HCT116 (cell line): ENCODE data around the gene ZNF223. TPM values are rescaled to one million over a fixed set of nuclear protein-coding genes. Genes with fewer than 3 reads are reported as not detected.

Source experiments
- ATAC-seq: fragments of 200-7000 bp; cut with Tn5 transposase; 2 replicates; pipeline ENCODE4 v1.9.1; 2020; ENCODE audit warnings: mild to moderate bottlenecking, moderate library complexity
- BruUV-seq: library from RNA; stranded (reverse); fragments of 400-500 nt; replicated peaks from 2 replicates; lab custom pipeline; 2021; lab: Mats Ljungman, UMichigan
- CTCF ChIA-PET: fragments of 300-600 bp; sonication (Branson Sonifier 250); formaldehyde crosslinking; loops from one replicate; lab custom pipeline; 2021; ENCODE audit warnings: antibody characterized with exemption; lab: Charles Lee
- POLR2A ChIA-PET: fragments of 300-600, 350-600 bp; sonication (Branson Sonifier 250); formaldehyde crosslinking; loops from one replicate; lab custom pipeline; 2021; ENCODE audit warnings: antibody characterized with exemption; lab: Charles Lee
- RAD21 ChIA-PET, 2 experiments: fragments of 300-600 bp; sonication (Branson Sonifier 250); formaldehyde crosslinking; loops; one replicate each; lab custom pipeline; 2023; ENCODE audit warnings: low total read pairs in 2 of 2; ENCODE audit not compliant: uncharacterized antibody in 2 of 2, unreplicated experiment in 2 of 2, low non-redundant PET in 1 of 2; lab: Charles Lee
- DNase-seq: peaks from one replicate; pipeline ENCODE4 v3.0.0-alpha.2; 2010; ENCODE audit warnings: low read depth, low spot score
- H2AFZ ChIP-seq: fragments of 200-600 bp; shearing (Covaris generic), sonication (generic); 2 replicates; pipeline ENCODE4 v1.6.1; 2017; ENCODE audit warnings: low read depth, mixed run types, mixed read lengths, antibody characterized with exemption, low read length; ENCODE audit not compliant: poor library complexity, severe bottlenecking
- H3K27ac ChIP-seq: 2 replicates; pipeline ENCODE4 v1.5.1; 2012; ENCODE audit warnings: low read depth, low read length
- H3K27me3 ChIP-seq: fragments of 200-600 bp; sonication (generic); 2 replicates; pipeline ENCODE4 v1.6.1; 2016; ENCODE audit warnings: mixed run types, low read length, mixed read lengths; ENCODE audit not compliant: insufficient read depth
- H3K36me3 ChIP-seq, 2 experiments: fragments of 200-500 bp in 1 of 2; fragments of 200-600 bp in 1 of 2; sonication (Bioruptor generic) in 1 of 2; sonication (generic) in 1 of 2; 2 replicates each; pipeline versions ENCODE4 v1.5.1 to v1.6.1; 2014 to 2016; ENCODE audit warnings: low read length in 2 of 2, inconsistent platforms in 1 of 2, mixed read lengths in 1 of 2, mixed run types in 1 of 2; ENCODE audit not compliant: insufficient read depth in 2 of 2, control insufficient read depth in 1 of 2
- H3K4me1 ChIP-seq, 2 experiments: fragments of 200-600 bp in 1 of 2; sonication (generic) in 1 of 2; 2 replicates each; pipeline versions ENCODE4 v1.5.1 to v1.6.1; 2012 to 2017; ENCODE audit warnings: low read length in 2 of 2, inconsistent platforms in 1 of 2, mild to moderate bottlenecking in 1 of 2, mixed read lengths in 1 of 2, mixed run types in 1 of 2, moderate library complexity in 1 of 2; ENCODE audit not compliant: insufficient read depth in 2 of 2, control insufficient read depth in 1 of 2
- H3K4me2 ChIP-seq: fragments of 200-600 bp; sonication (generic); 2 replicates; pipeline ENCODE4 v1.6.1; 2017; ENCODE audit warnings: mixed run types, low read length, mixed read lengths
- H3K4me3 ChIP-seq, 2 experiments: fragments of 200-600 bp in 1 of 2; sonication (generic) in 1 of 2; replicated peaks in 1 of 2; 2 replicates each; pipeline ENCODE4 v1.5.1; 2011 to 2016; ENCODE audit warnings: low read length in 2 of 2, control low read depth in 1 of 2, low read depth in 1 of 2, mild to moderate bottlenecking in 1 of 2, mixed read lengths in 1 of 2, mixed run types in 1 of 2
- H3K79me2 ChIP-seq: fragments of 200-600 bp; sonication (generic); 2 replicates; pipeline ENCODE4 v1.6.1; 2017; ENCODE audit warnings: mild to moderate bottlenecking, mixed run types, low read length, moderate library complexity, mixed read lengths; ENCODE audit not compliant: insufficient read depth
- H3K9ac ChIP-seq: fragments of 200-600 bp; sonication (generic); 2 replicates; pipeline ENCODE4 v1.6.1; 2016; ENCODE audit warnings: low read length, mixed read lengths
- H3K9me2 ChIP-seq: fragments of 200-600 bp; sonication (generic), shearing (Covaris generic); 2 replicates; pipeline ENCODE4 v1.6.1; 2017; ENCODE audit warnings: mixed run types, mild to moderate bottlenecking, moderate library complexity; ENCODE audit not compliant: insufficient read depth
- H3K9me3 ChIP-seq, 2 experiments: fragments of 200-500 bp in 1 of 2; fragments of 200-600 bp in 1 of 2; sonication (Bioruptor generic) in 1 of 2; sonication (generic) in 1 of 2; 2 replicates each; pipeline ENCODE4 v1.6.1; 2014 to 2017; ENCODE audit warnings: low read length in 2 of 2, mixed read lengths in 2 of 2, inconsistent platforms in 1 of 2, low read depth in 1 of 2, mild to moderate bottlenecking in 1 of 2, mixed run types in 1 of 2, moderate library complexity in 1 of 2; ENCODE audit not compliant: control insufficient read depth in 1 of 2, insufficient read depth in 1 of 2
- H4K20me1 ChIP-seq: fragments of 200-600 bp; sonication (generic), shearing (Covaris generic); 2 replicates; pipeline ENCODE4 v1.6.1; 2017; ENCODE audit warnings: mixed run types, mild to moderate bottlenecking, moderate library complexity; ENCODE audit not compliant: insufficient read depth
- ATF3 ChIP-seq: IDR thresholded peaks from 2 replicates; pipeline ENCODE4 v1.6.1; 2012
- CBX3 ChIP-seq: IDR thresholded peaks from 2 replicates; pipeline ENCODE4 v1.6.1; 2012; ENCODE audit warnings: low read depth
- EGR1 ChIP-seq: IDR thresholded peaks from 2 replicates; pipeline ENCODE4 v1.6.1; 2012; ENCODE audit warnings: low read depth
- ELF1 ChIP-seq: IDR thresholded peaks from 2 replicates; pipeline ENCODE4 v1.6.1; 2012; ENCODE audit warnings: low read depth, borderline replicate concordance
- FOSL1 ChIP-seq: IDR thresholded peaks from 2 replicates; pipeline ENCODE4 v1.6.1; 2012; ENCODE audit warnings: low read depth
- POLR2A ChIP-seq: IDR thresholded peaks from 2 replicates; pipeline ENCODE4 v1.7.0; 2011; ENCODE audit warnings: borderline replicate concordance; ENCODE audit not compliant: insufficient read depth, insufficient read length; ENCODE audit errors: extremely low read depth
- RAD21 ChIP-seq: IDR thresholded peaks from 2 replicates; pipeline ENCODE4 v1.6.1; 2012; ENCODE audit warnings: low read depth, mild to moderate bottlenecking
- SIN3A ChIP-seq: IDR thresholded peaks from 2 replicates; pipeline ENCODE4 v1.6.1; 2012; ENCODE audit warnings: low read depth
- ZFX ChIP-seq: fragments of 450-650 bp; IDR thresholded peaks from 2 replicates; pipeline ENCODE4 v1.6.1; 2017
- intact Hi-C: fragments of 100-400 bp; cut with micrococcal nuclease; formaldehyde crosslinking; loops from 2 replicates; pipeline ENCODE4 v1.10.0; 2022
- total RNA-seq: library from RNA; stranded (reverse); gene quantifications from one replicate; pipeline ENCODE4 v1.2.1, GENCODE V29; 2021; ENCODE audit not compliant: unreplicated experiment
- TF ChIP-seq, protein P1 (sequence below): IDR thresholded peaks from 2 replicates; pipeline ENCODE4 v1.6.1; 2012; ENCODE audit warnings: low read depth

Gene ZNF223
- total RNA-seq, 1 experiment from 2014 or later: 0.27 TPM

DNA sequence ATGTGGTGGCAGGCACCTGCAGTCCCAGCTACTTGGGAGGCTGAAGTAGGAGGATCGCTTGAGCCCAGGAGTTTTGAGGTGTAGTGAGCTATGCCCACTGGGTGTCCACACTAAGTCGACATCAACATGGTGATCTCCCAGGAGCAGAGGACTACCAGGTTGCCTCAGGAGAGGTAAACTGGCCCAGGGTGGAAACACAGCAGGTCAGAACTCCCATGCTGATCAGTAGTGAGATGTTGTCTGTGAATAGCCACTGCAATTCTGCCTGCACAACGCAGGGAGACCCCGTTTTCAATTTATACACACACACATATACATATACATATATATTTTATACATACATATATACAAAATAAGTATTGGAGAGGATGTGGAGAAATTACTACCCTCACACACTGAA is 40.3 kb downstream of the ZNF223 start:
- Histone ChIP-seq H2AFZ (no peak overlapping the region), H3K4me2 (no peak overlapping the region), H4K20me1 (no peaks in the 10 kb centered on the region), H3K27ac (no peak overlapping the region), H3K4me3 (no peak overlapping the region), H3K9ac (no peak overlapping the region), H3K9me3 (no peaks in the 10 kb centered on the region), H3K27me3 (no peaks in the 10 kb centered on the region), H3K79me2 (peaks cover 13% of the 10 kb centered on the region; the same call in 1 of the 2 replicates), H3K4me1 (peaks cover 4 to 9% of the 10 kb centered on the region in 2 experiments; a peak in 2 of 4 replicates), H3K9me2 (no peaks in the 10 kb centered on the region), H3K36me3 (peaks cover 2 to 6% of the 10 kb centered on the region in 2 experiments; a peak in 1 of 4 replicates)
- ATAC-seq (no peak), DNase-seq (no peak)
- ChIA-PET RAD21 (no interaction called here), POLR2A (no interaction called here), CTCF (no interaction called here)
- intact Hi-C loops: loop anchor here (5.0 to 10.0 kb wide), 3 partner anchors 140 to 267 kb away; partner anchors contain the start of genes ZNF112, ZNF221 and ZNF283
- TF ChIP-seq, protein P1, sequence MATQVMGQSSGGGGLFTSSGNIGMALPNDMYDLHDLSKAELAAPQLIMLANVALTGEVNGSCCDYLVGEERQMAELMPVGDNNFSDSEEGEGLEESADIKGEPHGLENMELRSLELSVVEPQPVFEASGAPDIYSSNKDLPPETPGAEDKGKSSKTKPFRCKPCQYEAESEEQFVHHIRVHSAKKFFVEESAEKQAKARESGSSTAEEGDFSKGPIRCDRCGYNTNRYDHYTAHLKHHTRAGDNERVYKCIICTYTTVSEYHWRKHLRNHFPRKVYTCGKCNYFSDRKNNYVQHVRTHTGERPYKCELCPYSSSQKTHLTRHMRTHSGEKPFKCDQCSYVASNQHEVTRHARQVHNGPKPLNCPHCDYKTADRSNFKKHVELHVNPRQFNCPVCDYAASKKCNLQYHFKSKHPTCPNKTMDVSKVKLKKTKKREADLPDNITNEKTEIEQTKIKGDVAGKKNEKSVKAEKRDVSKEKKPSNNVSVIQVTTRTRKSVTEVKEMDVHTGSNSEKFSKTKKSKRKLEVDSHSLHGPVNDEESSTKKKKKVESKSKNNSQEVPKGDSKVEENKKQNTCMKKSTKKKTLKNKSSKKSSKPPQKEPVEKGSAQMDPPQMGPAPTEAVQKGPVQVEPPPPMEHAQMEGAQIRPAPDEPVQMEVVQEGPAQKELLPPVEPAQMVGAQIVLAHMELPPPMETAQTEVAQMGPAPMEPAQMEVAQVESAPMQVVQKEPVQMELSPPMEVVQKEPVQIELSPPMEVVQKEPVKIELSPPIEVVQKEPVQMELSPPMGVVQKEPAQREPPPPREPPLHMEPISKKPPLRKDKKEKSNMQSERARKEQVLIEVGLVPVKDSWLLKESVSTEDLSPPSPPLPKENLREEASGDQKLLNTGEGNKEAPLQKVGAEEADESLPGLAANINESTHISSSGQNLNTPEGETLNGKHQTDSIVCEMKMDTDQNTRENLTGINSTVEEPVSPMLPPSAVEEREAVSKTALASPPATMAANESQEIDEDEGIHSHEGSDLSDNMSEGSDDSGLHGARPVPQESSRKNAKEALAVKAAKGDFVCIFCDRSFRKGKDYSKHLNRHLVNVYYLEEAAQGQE: no peak
- BruUV-seq: no TSS peak

DNA sequence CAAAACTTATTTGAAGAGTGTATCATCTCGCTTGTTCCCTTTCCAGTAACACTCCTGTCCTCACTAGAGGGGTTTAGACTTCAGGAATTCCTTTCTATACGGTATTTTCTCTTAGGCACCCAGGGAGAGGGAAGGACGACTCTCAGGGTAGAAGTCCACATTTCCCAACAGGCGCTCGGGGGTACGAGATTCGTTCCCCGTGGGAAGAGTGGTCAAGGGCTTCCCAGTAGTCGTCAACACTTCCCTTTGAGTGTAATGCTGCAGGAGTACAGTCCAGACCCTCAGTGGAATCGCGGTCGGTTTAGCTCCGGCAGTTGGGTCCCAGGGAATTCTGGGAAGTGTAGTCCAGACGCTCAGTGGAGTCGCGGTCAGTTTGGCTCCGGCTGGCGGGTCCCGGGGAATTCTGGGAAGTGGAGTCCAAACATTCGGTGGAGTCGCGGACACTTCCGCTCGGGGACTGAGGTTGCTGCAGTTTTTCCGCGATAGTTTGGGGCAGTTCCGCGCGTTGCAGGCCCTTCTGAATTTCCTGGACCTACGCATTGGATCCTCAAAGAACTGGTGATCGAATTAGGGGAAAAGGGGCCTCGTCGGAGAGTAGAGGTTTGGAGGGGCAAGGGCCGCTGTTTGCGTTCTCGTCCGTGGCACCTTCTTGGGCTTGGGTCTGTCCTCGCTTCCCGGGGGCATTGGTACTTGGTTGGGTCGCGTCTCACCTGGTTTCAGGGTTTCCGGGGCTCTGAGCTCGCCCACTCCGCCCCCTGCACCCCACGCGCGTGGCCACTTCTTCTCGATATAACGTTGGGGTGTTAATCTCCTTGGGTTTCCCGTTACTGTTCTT is 42.3 kb downstream of the ZNF223 start, which contains the start of gene ZNF224:
ZNF224 (plus strand) TSS at position 431 of the 835 bp plus-strand sequence. CDS start 3,513 bp downstream, outside the sequence.
- peak within 1 kb of the TSS; percentile 95 for H3K4me2 ChIP-seq
- ChIA-PET RAD21 (interaction anchor here in 1 of 2 experiments (0.6 kb wide), 1 partner anchor 267 kb away, joined by 3 read pairs; the partner anchor contains the start of gene ZNF283), POLR2A (no interaction called here), CTCF (no interaction called here)
- H3K4me3 ChIP-seq: peak within 1 kb of the TSS; percentile 77 to 96
- peak; percentile 97 for ATAC-seq
- peaks cover 13% of the 10 kb centered on the region; the same call in 1 of the 2 replicates for H3K79me2 ChIP-seq
- peak; percentile 82 for DNase-seq
- H3K27ac ChIP-seq: peak within 1 kb of the TSS; percentile 45; the same call in 1 of the 2 replicates
- H3K9me2 ChIP-seq: no peaks in the 10 kb centered on the region
- BruUV-seq: no TSS peak
- H3K27me3 ChIP-seq: no peaks in the 10 kb centered on the region
- H3K36me3 ChIP-seq: peaks cover 6 to 18% of the 10 kb centered on the region in 2 experiments; a peak in 2 of 4 replicates
- H2AFZ ChIP-seq: peak within 1 kb of the TSS; percentile 91
- no peaks in the 10 kb centered on the region for H4K20me1 ChIP-seq
- intact Hi-C loops: loop anchor here (1.0 to 10.0 kb wide), 6 partner anchors 19 to 269 kb away; partner anchors contain the start of genes ZNF112, ZNF221, ZNF225 and ZNF230
- H3K9ac ChIP-seq: peak within 1 kb of the TSS; percentile 79
- H3K9me3 ChIP-seq: no peaks in the 10 kb centered on the region
- H3K4me1 ChIP-seq: peaks cover 4 to 9% of the 10 kb centered on the region in 2 experiments; a peak in 2 of 4 replicates
- no peak for TF ChIP-seq FOSL1
- peak; percentile 86 for TF ChIP-seq ELF1
- TF ChIP-seq SIN3A: 0 out of 2 replicates have a peak, but pooled peaks have one; percentile 40
- TF ChIP-seq ZFX: peak; percentile 53
- peak; percentile 39 for TF ChIP-seq POLR2A
- TF ChIP-seq RAD21: no peak
- TF ChIP-seq CBX3: peak; percentile 58; the same call in 1 of the 2 replicates
- no peak for TF ChIP-seq ATF3
- TF ChIP-seq EGR1: no peak
- TF ChIP-seq, protein P1: no peak
